Nucleus accumbens (tissue), 56 donors: ENCODE measurements around the gene PLRG1.
"Not testable (repeated sequence)": the region's sequence is repeated elsewhere in the genome, so short reads cannot be mapped to it uniquely, and the experiment has no call there.

ENCODE experiments used
- DNase-seq, 56 donors: peaks; one replicate each; lab custom pipeline; 2025; lab: John Stamatoyannopoulos, UW

The PLRG1 gene

GRCh38 chr4:154549894-154550790, at the start of gene PLRG1:
Gene PLRG1 (minus strand): TSS chr4:154550400. CDS start chr4:154550308, 92 bp downstream.
- DNase-seq: peak; percentile 59 to 97 (median 92)

- no peak for DNase-seq
Measured at GRCh38 chr4:154597798-154598774, 47.9 kb upstream of the PLRG1 start.

- not testable (repeated sequence) for DNase-seq
Measured at GRCh38 chr4:154597281-154597680, 47.1 kb upstream of the PLRG1 start.

GRCh38 chr4:154595807-154596206, 45.6 kb upstream of the PLRG1 start:
- no peak for DNase-seq

DNA sequence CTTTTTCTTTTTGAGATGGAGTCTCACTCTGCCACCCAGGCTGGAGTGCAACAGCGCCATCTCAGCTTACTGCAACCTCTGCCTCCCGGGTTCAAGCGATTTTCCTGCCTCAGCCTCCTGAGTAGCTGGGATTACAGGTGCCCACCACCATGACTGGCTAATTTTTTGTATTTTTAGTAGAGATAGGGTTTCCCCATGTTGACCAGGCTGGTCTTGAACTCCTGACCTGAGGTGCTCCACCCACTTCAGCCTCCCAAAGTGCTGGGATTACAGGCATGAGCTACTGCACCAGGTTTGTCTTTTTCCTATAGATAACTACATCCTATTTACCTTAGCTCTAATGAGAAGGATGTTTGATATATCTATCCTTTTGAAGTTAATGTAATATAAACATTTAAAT, 44.1 kb upstream of the PLRG1 start:
- not testable (repeated sequence) for DNase-seq

DNA sequence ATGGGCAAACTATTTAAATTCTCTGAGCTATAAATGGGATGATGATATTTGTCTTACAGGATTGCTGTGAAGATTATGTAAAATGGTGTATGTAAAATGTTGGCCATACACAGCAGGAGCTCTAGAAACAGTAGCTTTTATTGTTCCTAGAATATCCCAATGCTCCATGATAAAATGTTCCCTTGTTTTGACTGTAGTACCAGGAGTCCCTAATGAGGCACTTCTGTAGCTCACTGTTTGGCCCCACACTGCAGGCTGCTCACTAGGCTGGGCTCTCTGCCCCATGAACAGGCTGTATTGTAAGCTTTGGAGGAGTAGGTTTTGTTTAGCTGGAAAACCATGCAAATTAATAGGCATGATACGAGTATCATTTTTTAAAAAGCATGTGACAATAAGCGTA, 43.7 kb upstream of the PLRG1 start:
- DNase-seq: peak in 33 of 56 donors; percentile 1 to 66 (median 22)

GRCh38 chr4:154591890-154592289, 41.7 kb upstream of the PLRG1 start:
- no peak for DNase-seq

DNA sequence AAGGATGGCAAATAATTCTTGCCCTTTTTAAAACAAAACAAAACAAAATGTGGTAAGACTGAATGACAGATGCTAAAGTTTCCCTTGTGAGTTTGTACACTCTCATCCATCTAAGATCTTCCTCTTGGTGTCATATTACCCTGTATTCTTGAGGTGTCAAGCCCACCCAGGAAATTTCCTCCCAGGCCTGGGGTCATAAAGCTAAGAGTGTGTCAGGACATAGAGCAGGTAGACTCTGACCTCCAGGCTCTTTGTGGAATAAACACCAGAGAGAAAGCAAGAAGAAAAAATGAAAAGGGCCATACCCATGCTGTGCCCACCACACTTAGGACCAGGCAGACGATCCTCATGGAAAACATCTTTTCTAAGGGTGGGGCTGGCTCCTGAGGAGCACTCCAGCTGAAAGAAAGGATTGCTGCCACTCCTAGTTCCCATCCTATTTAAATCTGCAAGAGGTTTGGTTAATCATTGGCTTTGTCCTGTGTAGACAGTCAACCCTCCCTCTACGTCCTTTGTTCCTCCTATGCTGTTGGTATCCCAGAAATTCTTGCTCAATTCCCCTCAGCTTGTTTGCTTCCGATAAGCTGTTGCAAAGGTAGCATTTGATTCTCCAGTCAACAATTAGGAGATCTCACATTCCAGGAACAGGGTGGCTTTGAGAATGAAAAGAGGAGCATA, 40.3 kb upstream of the PLRG1 start, which contains the start of gene FGA:
Gene FGA, minus strand, starts transcription at position 414 of the 678 bp plus-strand sequence. Its CDS starts 55 bp downstream, at position 359.
- DNase-seq: no peak

- no peak for DNase-seq
Measured at GRCh38 chr4:154589296-154590197, 39.3 kb upstream of the PLRG1 start.

DNA sequence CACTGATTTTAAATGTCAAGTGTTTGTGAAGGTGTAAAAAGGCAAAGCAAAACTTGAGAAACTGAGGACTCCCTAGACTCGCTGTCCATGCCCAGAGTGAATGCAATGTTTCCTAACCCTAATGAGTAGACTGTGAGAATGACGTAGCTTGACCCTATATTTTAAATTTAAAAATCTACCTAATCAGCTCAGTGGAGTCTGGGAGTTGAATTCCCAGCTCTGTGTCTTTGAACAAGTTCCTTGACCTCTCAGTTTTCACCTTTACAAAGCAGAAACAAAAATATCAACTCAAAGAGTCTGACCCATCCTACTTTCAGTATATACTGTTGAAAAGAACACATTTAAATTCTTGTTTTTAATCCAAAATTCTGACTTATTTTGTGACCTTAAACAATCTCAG, 38.0 kb upstream of the PLRG1 start:
- no peak for DNase-seq

DNA sequence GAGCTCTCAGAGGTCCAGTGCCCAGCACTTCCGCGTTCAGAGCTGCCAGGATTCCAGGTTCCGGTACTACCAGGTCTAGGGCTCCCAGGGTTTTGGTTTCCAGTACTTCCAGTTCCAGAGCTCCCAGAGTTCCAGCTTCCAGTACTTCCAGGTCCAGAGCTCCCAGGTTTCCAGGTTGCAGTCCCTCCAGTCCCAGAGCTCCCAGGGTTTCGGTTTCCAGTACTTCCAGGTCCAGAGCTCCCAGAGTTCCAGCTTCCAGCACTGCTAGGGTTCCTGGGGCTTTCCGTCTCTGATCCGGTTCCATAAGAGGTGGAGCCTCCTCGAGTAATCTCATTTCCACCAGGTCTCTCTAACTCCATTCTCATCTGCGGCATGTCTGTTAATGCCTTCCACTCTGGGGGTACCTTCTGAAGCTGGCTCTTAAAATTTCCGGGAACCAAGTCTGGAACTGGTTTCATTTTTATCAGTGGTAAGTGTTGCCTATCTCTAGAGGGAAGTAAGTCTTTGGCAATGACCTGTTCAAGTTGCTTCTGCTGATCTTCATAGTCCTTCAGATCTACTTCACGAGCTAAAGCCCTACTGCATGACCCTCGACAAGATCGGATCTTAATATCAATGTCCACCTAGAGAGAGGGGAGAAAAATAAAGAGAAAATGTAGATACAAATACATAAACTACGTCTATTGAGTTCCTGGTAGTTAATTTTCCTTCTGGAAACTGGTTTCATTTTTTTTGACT, 36.3 kb upstream of the PLRG1 start:
- no peak for DNase-seq

DNA sequence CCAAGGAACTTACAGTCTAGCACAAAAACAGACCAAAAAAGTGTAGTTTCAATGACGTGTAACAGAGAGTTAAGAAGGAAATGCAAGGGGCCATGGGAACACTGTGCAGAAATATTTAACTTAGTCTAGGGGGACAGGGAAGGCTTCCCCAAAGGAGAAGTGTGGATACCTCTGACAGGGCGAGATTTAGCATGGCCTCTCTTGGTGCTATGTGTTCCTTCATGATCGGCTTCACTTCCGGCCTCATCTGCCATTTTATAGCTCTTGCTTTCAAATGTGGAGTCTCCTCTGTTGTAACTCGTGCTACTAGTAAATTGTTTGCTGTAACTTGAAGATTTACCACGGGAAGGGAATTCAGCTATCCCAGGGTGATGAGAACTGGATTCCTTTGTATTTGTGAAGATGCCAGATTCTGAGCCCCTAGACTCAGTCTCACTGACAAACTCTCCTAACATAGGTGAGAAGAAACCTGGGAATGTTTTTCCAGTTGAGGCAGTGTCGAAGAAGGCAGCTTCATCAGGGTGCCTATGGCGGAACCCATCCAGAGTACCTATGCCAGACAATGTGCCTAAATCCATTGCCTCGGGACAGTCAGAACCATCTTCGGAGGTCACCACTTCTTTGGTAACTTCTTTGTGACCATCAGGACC, 35.3 kb upstream of the PLRG1 start:
- DNase-seq: no peak

- no peak for DNase-seq
Measured at GRCh38 chr4:154584259-154584658, 34.1 kb upstream of the PLRG1 start.

- no peak for DNase-seq
Measured at GRCh38 chr4:154583677-154584076, 33.5 kb upstream of the PLRG1 start.

DNA sequence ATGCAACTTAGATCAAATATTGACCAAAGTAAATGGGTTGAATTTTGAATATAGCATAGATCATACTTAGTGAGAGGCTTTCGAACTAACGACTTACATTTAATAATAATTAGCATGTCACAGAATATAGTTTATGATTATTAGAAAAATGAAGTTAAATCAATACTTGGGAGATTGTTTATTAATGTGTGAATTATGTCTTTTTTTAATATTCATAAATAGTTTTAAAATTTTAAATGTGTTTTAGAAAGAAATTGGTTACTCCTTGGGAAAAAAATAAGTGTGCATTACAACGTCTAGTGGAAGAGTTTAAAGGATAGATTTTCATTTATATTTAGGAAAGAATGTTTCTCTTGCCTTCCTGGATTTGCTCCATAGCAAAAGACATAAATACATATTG, 33.0 kb upstream of the PLRG1 start:
- no peak for DNase-seq

- DNase-seq: no peak
Measured at GRCh38 chr4:154582723-154583122, 32.5 kb upstream of the PLRG1 start.

GRCh38 chr4:154579927-154580326, 29.7 kb upstream of the PLRG1 start:
- no peak for DNase-seq

DNA sequence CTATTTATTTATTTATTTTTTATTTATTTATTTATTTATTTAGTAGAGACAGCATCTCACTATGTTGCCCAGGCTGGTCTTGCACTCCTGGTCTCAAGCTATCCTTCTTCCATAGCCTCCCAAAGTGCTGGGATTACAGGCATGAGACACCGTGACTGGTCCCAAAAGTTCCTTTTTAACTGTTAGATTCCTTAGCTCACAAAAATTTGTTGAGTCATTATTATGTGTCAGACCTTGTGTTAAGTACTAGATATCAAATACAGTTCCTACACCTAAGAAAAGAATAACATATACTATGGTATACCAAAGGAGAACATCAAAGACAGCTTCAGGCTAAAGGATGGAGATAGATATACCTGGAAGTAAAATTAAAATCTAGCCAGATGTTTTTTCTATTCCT, 28.7 kb upstream of the PLRG1 start:
- no peak for DNase-seq
